ENCODE results near the gene PHACTR1. TPM values are rescaled to one million over a fixed set of nuclear protein-coding genes. Genes with fewer than 3 reads are reported as not detected.

The PHACTR1 gene
- total RNA-seq, 6 experiments from 2014 or later = 0.20 to 3.5 (median 0.93) TPM

- H3K36me3 ChIP-seq = no peaks in the 10 kb centered on the region
- ATAC-seq (no peak), DNase-seq (no peak)
- intact Hi-C loops (cut with DNase I) = no loop called here
- no peaks in the 10 kb centered on the region for H3K4me1 ChIP-seq
- H3K4me3 ChIP-seq = no peak overlapping the region
- WGBS (ENCODE audit: insufficient coverage, low coverage, low lambda C conversion rate, missing lambda C conversion rate) = 31% methylated on average over 4 of the region's 4 CpGs
- H3K27ac ChIP-seq = no peak overlapping the region
- no peaks in the 10 kb centered on the region for H3K9me3 ChIP-seq
- TF ChIP-seq CTCF (IDR thresholded peaks at IDR 0.05) = no peak
- TF ChIP-seq POLR2A (IDR thresholded peaks at IDR 0.05) = no peak
- no peaks in the 10 kb centered on the region for H3K27me3 ChIP-seq
Observed at GRCh38 chr6:12798326-12798725, 81.8 kb downstream of the PHACTR1 start.

GRCh38 chr6:12800120-12800519, 83.6 kb downstream of the PHACTR1 start:
- H3K27ac ChIP-seq = no peak overlapping the region
- no peaks in the 10 kb centered on the region for H3K4me1 ChIP-seq
- H3K36me3 ChIP-seq = no peaks in the 10 kb centered on the region
- no peaks in the 10 kb centered on the region for H3K27me3 ChIP-seq
- no peak for TF ChIP-seq POLR2A (IDR thresholded peaks at IDR 0.05)
- no peak for TF ChIP-seq CTCF (IDR thresholded peaks at IDR 0.05)
- intact Hi-C loops (cut with DNase I) = no loop called here
- 24% methylated on average over 1 of the region's 1 CpG for WGBS (ENCODE audit: insufficient coverage, low coverage, low lambda C conversion rate, missing lambda C conversion rate)
- ATAC-seq (no peak), DNase-seq (no peak)
- no peak overlapping the region for H3K4me3 ChIP-seq
- H3K9me3 ChIP-seq = no peaks in the 10 kb centered on the region

- no peak for DNase-seq
- WGBS (ENCODE audit: insufficient coverage, low coverage, low lambda C conversion rate, missing lambda C conversion rate) = 37% methylated on average over 3 of the region's 3 CpGs
- TF ChIP-seq CTCF (IDR thresholded peaks at IDR 0.05) = no peak
- no peak for TF ChIP-seq POLR2A (IDR thresholded peaks at IDR 0.05)
- Histone ChIP-seq H3K4me3 (no peak overlapping the region), H3K27me3 (no peaks in the 10 kb centered on the region), H3K4me1 (no peaks in the 10 kb centered on the region), H3K9me3 (no peaks in the 10 kb centered on the region), H3K36me3 (no peaks in the 10 kb centered on the region), H3K27ac (no peak overlapping the region)
- no peak for ATAC-seq
- intact Hi-C loops (cut with DNase I) = no loop called here
Observed at GRCh38 chr6:12801141-12801540, 84.6 kb downstream of the PHACTR1 start.

- ATAC-seq (no peak), DNase-seq (no peak)
- H3K4me1 ChIP-seq = no peaks in the 10 kb centered on the region
- no peaks in the 10 kb centered on the region for H3K27me3 ChIP-seq
- H3K9me3 ChIP-seq = no peaks in the 10 kb centered on the region
- WGBS (ENCODE audit: insufficient coverage, low coverage, low lambda C conversion rate, missing lambda C conversion rate) = 64% methylated on average over 4 of the region's 4 CpGs
- no peak overlapping the region for H3K4me3 ChIP-seq
- H3K36me3 ChIP-seq = no peaks in the 10 kb centered on the region
- TF ChIP-seq CTCF (IDR thresholded peaks at IDR 0.05) = no peak
- TF ChIP-seq POLR2A (IDR thresholded peaks at IDR 0.05) = no peak
- no peak overlapping the region for H3K27ac ChIP-seq
- intact Hi-C loops (cut with DNase I) = no loop called here
Observed at GRCh38 chr6:12802440-12802839, 85.9 kb downstream of the PHACTR1 start.

DNA sequence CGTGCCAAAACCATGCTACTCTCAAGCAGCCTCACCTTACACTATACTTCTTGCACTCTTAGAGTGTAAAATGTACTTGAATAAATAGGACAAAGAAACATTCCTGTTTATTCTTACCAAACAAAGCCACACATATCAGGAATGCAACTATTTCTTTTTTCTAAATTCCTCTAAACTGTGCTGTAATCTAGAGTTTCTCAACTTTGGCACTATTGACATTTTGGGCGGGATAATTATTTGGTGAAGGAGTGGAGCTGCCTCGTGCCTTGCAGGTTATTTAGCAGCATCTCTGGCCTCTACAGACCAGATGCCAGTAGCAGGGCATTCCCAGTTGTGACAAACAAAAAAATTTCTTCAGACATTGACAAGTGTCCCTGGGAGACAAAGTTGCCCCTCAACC, 86.9 kb downstream of the PHACTR1 start:
- Histone ChIP-seq H3K27me3 (no peaks in the 10 kb centered on the region), H3K4me1 (no peaks in the 10 kb centered on the region), H3K36me3 (no peaks in the 10 kb centered on the region), H3K9me3 (no peaks in the 10 kb centered on the region), H3K4me3 (no peak overlapping the region), H3K27ac (no peak overlapping the region)
- 17% methylated on average over 3 of the region's 3 CpGs for WGBS (ENCODE audit: insufficient coverage, low coverage, low lambda C conversion rate, missing lambda C conversion rate)
- TF ChIP-seq CTCF (IDR thresholded peaks at IDR 0.05) (no peak), POLR2A (IDR thresholded peaks at IDR 0.05) (no peak)
- ATAC-seq (no peak), DNase-seq (no peak)
- intact Hi-C loops (cut with DNase I) = no loop called here
